OCI-LY3 (cell line): ENCODE measurements around the gene ARRDC1.

ENCODE experiments used
- CTCF ChIP-seq: fragments of 200-600, 300-600 bp; sonication (generic); IDR thresholded peaks from 2 replicates; pipeline ENCODE4 v1.5.1; 2014; ENCODE audit warnings: antibody characterized with exemption, low read length, low read depth
- EZH2phosphoT487 ChIP-seq: fragments of 200-600 bp; shearing (Covaris generic); IDR thresholded peaks from 2 replicates; pipeline ENCODE4 v1.6.1; 2018; ENCODE audit warnings: antibody characterized with exemption, mixed run types, low read depth

- TF ChIP-seq EZH2phosphoT487 (no peak), CTCF (no peak)
Observed at GRCh38 chr9:137574192-137574591, 31.3 kb upstream of the ARRDC1 start.
